Suprapubic skin (tissue), 4 donors: Measurements from ENCODE around the gene FKBP14. TPM values are rescaled to one million over a fixed set of nuclear protein-coding genes. Genes with fewer than 3 reads are reported as not detected.

Experiments used
- DNase-seq, 2 donors: peaks; one replicate each; pipeline ENCODE4 v3.0.0-alpha.2; 2019; ENCODE audit warnings: low spot score in 2 of 2
- H3K27ac ChIP-seq: fragments of 200-600 bp; sonication (generic); one replicate; pipeline ENCODE4 v1.5.1; 2019
- H3K27me3 ChIP-seq: fragments of 200-600 bp; sonication (generic); one replicate; pipeline ENCODE4 v1.5.1; 2019
- H3K36me3 ChIP-seq: fragments of 200-600 bp; sonication (generic); one replicate; pipeline ENCODE4 v1.5.1; 2019
- H3K4me1 ChIP-seq: fragments of 200-600 bp; sonication (generic); one replicate; pipeline ENCODE4 v1.5.1; 2019
- H3K4me3 ChIP-seq: fragments of 200-600 bp; sonication (generic); one replicate; pipeline ENCODE4 v1.5.1; 2019; ENCODE audit warnings: mild to moderate bottlenecking
- H3K9me3 ChIP-seq: fragments of 200-600 bp; sonication (generic); one replicate; pipeline ENCODE4 v1.5.1; 2019
- EP300 ChIP-seq: sonication (generic); formaldehyde crosslinking; IDR thresholded peaks from one replicate; pipeline ENCODE4 v1.6.1; 2017; ENCODE audit warnings: antibody characterized with exemption
- POLR2A ChIP-seq, 2 donors: fragments of 450-650 bp; IDR thresholded peaks; one replicate each; pipeline ENCODE4 v1.6.1; 2017; ENCODE audit warnings: antibody characterized with exemption in 2 of 2, mild to moderate bottlenecking in 2 of 2, moderate library complexity in 2 of 2
- POLR2AphosphoS5 ChIP-seq, 3 donors: sonication (generic); formaldehyde crosslinking; IDR thresholded peaks; one replicate each; pipeline ENCODE4 v1.6.1; 2017; ENCODE audit warnings: antibody characterized with exemption in 3 of 3
- WGBS: methylation state at CpG from one replicate; pipeline ENCODE4 v1.1.5; 2018; 5-methylcytosine and 5-hydroxymethylcytosine counted together
- total RNA-seq, 4 donors: library from RNA; depleted of rRNA; stranded (reverse); fragments of >200 nt; gene quantifications; one replicate each; pipeline ENCODE4 v1.1.0, GENCODE V29; 2016
- TF ChIP-seq, protein P1 (sequence below), 2 donors: fragments of 200-600 bp in 1 of 2; fragments of 450-650 bp in 1 of 2; sonication (generic) in 1 of 2; IDR thresholded peaks; one replicate each; pipeline ENCODE4 v1.5.1; 2016 to 2019; ENCODE audit warnings: antibody characterized with exemption in 2 of 2, mild to moderate bottlenecking in 1 of 2, moderate library complexity in 1 of 2

Gene FKBP14
- 1 to 10 TPM; 4.7 to 8.0 (median 6.8) TPM for total RNA-seq

- Histone ChIP-seq H3K4me3 (peak within 1 kb of the TSS; percentile 85), H3K4me1 (peaks cover 48% of the 10 kb centered on the region), H3K36me3 (no peaks in the 10 kb centered on the region), H3K9me3 (no peaks in the 10 kb centered on the region), H3K27me3 (no peaks in the 10 kb centered on the region), H3K27ac (peak within 1 kb of the TSS; percentile 87)
- TF ChIP-seq POLR2A (IDR thresholded peaks at IDR 0.05), result no peak
- TF ChIP-seq POLR2AphosphoS5 (IDR thresholded peaks at IDR 0.05), result peak in 2 of 3 donors; percentile 25 to 53
- peak; percentile 98 to 99 for DNase-seq
- under 1% methylated on average over 29 of the region's 35 CpGs for WGBS
Measured at GRCh38 chr7:30026229-30027064, at the start of gene FKBP14. TSS of gene FKBP14 (minus strand) at chr7:30026702. CDS start at chr7:30026508, 194 bp downstream.

DNA sequence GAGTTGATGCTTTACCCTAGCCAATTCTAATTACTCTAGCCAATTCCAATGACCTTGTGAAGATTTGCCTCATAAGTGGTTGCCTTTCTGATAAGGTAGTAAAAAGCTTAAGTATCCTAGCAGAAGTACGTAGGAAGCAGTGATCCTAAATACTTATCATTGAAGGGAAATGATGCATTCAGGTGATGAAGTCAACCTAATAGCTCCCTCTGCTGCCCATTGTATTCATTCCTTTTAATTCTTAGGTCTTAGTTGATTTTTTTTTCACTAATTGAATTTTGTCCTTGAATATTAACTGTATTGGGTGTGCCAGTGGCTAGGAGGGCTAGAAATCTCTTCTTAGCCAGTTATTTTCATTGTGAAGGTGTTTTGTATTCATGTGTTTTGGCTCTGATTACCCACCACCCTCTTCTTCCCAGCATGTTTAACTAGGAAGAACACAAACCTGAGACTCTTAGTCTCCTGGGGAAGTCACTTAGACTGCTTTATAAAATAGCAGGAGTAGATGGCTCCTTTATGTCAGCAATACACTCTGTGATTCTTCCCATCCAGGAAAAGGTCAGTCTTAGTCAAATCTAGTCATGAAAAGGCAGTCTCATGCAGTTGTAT is 48.0 kb upstream of the FKBP14 start:
- TF ChIP-seq POLR2AphosphoS5 (IDR thresholded peaks at IDR 0.05), result no peak
- TF ChIP-seq, protein P1, sequence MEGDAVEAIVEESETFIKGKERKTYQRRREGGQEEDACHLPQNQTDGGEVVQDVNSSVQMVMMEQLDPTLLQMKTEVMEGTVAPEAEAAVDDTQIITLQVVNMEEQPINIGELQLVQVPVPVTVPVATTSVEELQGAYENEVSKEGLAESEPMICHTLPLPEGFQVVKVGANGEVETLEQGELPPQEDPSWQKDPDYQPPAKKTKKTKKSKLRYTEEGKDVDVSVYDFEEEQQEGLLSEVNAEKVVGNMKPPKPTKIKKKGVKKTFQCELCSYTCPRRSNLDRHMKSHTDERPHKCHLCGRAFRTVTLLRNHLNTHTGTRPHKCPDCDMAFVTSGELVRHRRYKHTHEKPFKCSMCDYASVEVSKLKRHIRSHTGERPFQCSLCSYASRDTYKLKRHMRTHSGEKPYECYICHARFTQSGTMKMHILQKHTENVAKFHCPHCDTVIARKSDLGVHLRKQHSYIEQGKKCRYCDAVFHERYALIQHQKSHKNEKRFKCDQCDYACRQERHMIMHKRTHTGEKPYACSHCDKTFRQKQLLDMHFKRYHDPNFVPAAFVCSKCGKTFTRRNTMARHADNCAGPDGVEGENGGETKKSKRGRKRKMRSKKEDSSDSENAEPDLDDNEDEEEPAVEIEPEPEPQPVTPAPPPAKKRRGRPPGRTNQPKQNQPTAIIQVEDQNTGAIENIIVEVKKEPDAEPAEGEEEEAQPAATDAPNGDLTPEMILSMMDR (IDR thresholded peaks at IDR 0.05), result peak in 1 of 2 donors; percentile 22
- H3K27me3 ChIP-seq, result no peaks in the 10 kb centered on the region
- H3K4me1 ChIP-seq, result peaks cover 4% of the 10 kb centered on the region
- peaks cover 12% of the 10 kb centered on the region for H3K36me3 ChIP-seq
- H3K9me3 ChIP-seq, result no peaks in the 10 kb centered on the region
- no peak overlapping the region for H3K27ac ChIP-seq
- 45% methylated on average over 1 of the region's 1 CpG for WGBS
- no peak for DNase-seq
- no peak overlapping the region for H3K4me3 ChIP-seq

DNA sequence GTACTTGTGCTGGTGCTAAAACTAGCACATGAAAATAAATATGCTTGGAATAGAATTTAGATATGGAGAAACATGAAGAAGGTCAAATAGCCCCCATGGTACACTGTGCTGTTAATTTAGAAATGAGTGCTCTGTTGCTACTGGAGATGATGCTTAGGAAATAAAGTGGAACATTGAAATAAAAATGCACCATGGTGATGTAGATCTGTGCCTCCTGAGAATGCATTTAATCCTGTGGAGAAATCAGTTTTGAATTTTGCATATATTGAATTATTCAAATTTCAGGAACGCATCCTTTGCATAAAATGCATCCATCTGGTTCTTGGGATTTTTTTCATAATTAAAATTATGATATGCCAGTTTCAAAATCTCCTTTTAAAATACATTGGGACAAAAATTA is 46.2 kb upstream of the FKBP14 start:
- H3K9me3 ChIP-seq, result no peaks in the 10 kb centered on the region
- H3K27ac ChIP-seq, result no peak overlapping the region
- TF ChIP-seq EP300 (no peak), POLR2A (IDR thresholded peaks at IDR 0.05) (no peak)
- DNase-seq, result no peak
- H3K27me3 ChIP-seq, result no peaks in the 10 kb centered on the region
- H3K36me3 ChIP-seq, result peaks cover 3% of the 10 kb centered on the region
- peaks cover 7% of the 10 kb centered on the region for H3K4me1 ChIP-seq
- no peak overlapping the region for H3K4me3 ChIP-seq
- 95% methylated on average over 1 of the region's 1 CpG for WGBS

DNA sequence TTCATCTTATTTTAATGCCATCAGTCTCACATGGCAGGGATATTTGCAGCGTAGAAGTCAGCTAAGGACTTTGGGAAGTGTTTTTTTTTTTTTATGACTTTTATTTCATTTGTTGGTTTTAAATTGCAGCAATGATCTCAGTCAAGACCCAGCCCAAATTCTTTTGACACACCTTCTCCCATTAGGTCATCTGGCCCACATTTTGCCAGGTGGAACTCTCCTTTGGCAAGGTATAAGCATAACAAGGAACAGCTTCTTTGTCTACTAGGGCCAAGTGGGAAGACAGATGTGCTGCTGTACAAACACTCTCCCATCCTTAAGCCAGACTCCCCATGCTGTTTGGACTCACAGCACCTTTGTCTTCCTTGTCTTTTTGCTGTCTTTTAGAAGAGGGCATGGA is 43.5 kb upstream of the FKBP14 start:
- Histone ChIP-seq H3K9me3 (no peaks in the 10 kb centered on the region), H3K4me3 (no peak overlapping the region), H3K27ac (no peak overlapping the region), H3K27me3 (no peaks in the 10 kb centered on the region), H3K4me1 (peaks cover 15% of the 10 kb centered on the region), H3K36me3 (peaks cover 3% of the 10 kb centered on the region)
- DNase-seq, result no peak
- TF ChIP-seq POLR2AphosphoS5 (IDR thresholded peaks at IDR 0.05), result no peak
- WGBS, result 0% methylated on average over 1 of the region's 1 CpG

DNA sequence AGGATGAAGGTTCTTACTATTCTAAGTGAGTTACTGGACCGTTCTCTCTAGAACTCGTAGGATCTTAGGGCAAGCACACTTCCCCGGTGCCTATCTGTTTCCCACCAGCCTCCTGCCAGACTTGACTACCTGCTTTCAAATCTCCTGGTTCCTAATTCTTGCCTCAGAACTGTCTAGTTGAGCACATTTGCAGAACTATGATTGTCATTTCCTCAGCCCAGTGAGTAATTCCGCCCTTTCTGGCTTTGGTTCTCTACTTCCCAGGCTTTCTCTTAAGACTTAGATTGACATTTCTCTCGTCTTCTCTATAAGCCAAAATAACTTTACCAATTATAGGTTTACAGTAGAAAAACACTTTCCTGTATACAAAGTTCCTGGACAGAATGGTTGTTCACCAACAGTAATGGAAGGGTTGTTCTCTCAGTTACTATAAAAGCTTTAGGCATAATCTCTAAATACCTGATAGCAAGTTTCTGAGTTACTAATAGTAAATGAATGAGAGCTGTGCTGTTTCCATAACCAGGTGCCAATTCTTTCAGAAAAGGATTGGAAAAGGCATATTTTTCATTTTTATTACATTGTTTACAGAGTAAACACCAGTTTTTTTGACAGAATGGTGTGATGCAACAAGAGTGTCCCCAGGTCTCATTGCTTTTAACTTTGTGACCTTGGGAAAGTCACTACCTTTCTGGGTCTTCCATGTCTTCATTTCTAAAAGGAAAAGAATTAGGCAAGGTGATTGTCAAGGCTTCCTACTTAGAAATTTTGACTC is 42.8 kb upstream of the FKBP14 start:
- Histone ChIP-seq H3K27me3 (no peaks in the 10 kb centered on the region), H3K27ac (no peak overlapping the region), H3K4me3 (no peak overlapping the region), H3K4me1 (peaks cover 15% of the 10 kb centered on the region), H3K36me3 (peaks cover 3% of the 10 kb centered on the region), H3K9me3 (no peaks in the 10 kb centered on the region)
- 93% methylated on average over 5 of the region's 5 CpGs for WGBS
- no peak for DNase-seq
- TF ChIP-seq, protein P1 (IDR thresholded peaks at IDR 0.05), result no peak
- no peak for TF ChIP-seq EP300
- no peak for TF ChIP-seq POLR2A (IDR thresholded peaks at IDR 0.05)
- no peak for TF ChIP-seq POLR2AphosphoS5 (IDR thresholded peaks at IDR 0.05)

- TF ChIP-seq, protein P1 (IDR thresholded peaks at IDR 0.05), result no peak
- TF ChIP-seq EP300 (no peak), POLR2AphosphoS5 (IDR thresholded peaks at IDR 0.05) (no peak), POLR2A (IDR thresholded peaks at IDR 0.05) (no peak)
- no peaks in the 10 kb centered on the region for H3K27me3 ChIP-seq
- no peak overlapping the region for H3K4me3 ChIP-seq
- peaks cover 3% of the 10 kb centered on the region for H3K36me3 ChIP-seq
- H3K4me1 ChIP-seq, result peaks cover 15% of the 10 kb centered on the region
- no peak for DNase-seq
- peak overlapping the region; percentile 29 for H3K27ac ChIP-seq
- H3K9me3 ChIP-seq, result no peaks in the 10 kb centered on the region
Measured at GRCh38 chr7:30068117-30068516, 41.6 kb upstream of the FKBP14 start.
